ENCODE results near the gene FCHSD2. TPM values are rescaled to one million over a fixed set of nuclear protein-coding genes. Genes with fewer than 3 reads are reported as not detected.
A peak's percentile ranks its signal among the peaks of the same experiment; 100 is the strongest.

The FCHSD2 gene
- polyA plus RNA-seq, 3 donors = 14.5 to 43.5 (median 16.6) TPM

GRCh38 chr11:73156114-73156513 is 14.0 kb upstream of the FCHSD2 start:
- Mint-ChIP-seq H3K27ac (peak overlapping the region in 1 of 7 donors; percentile 33), H3K4me3 (no peak overlapping the region), H3K27me3 (ENCODE audit: low read depth in 3 of 3) (no peaks in the 10 kb centered on the region), H3K4me1 (peaks cover 63% of the 10 kb centered on the region), H3K36me3 (no peaks in the 10 kb centered on the region), H3K9me3 (no peaks in the 10 kb centered on the region)
- H3K9me3 ChIP-seq (replicated peaks in 1 of 2; ENCODE audit: control insufficient read depth in 1 of 2, insufficient read depth in 1 of 2, low read length in 2 of 2) = no peaks in the 10 kb centered on the region
- H3K4me2 ChIP-seq (replicated peaks; ENCODE audit: extremely low read depth, low read length, poor library complexity, severe bottlenecking) = no peak overlapping the region
- no peaks in the 10 kb centered on the region for H3K36me3 ChIP-seq (replicated peaks in 1 of 2; ENCODE audit: control insufficient read depth in 1 of 2, insufficient read depth in 2 of 2, low read length in 2 of 2)
- no peak overlapping the region for H3K4me3 ChIP-seq (replicated peaks in 1 of 3; ENCODE audit: low read depth in 2 of 3, low read length in 3 of 3)
- H2AFZ ChIP-seq (ENCODE audit: insufficient read depth, low read depth, low read length, poor library complexity, severe bottlenecking) = no peak overlapping the region
- H3K4me1 ChIP-seq (ENCODE audit: control insufficient read depth in 1 of 2, insufficient read depth in 2 of 2, low read length in 2 of 2) = peaks cover 57 to 66% of the 10 kb centered on the region in 2 donors
- no peak overlapping the region for H3K9ac ChIP-seq (ENCODE audit: insufficient read depth, low read length, poor library complexity, severe bottlenecking)
- H3K27me3 ChIP-seq (ENCODE audit: control insufficient read depth in 2 of 2, insufficient read depth in 2 of 2, low read length in 2 of 2) = no peaks in the 10 kb centered on the region
- no peaks in the 10 kb centered on the region for H3K79me2 ChIP-seq (ENCODE audit: insufficient read depth, low read length)
- no CpG with 5 or more reads among the region's 1 CpG for WGBS (ENCODE audit: insufficient coverage)
- H4K20me1 ChIP-seq (ENCODE audit: insufficient read depth, low read length) = no peaks in the 10 kb centered on the region
- DNase-seq = no peak
- no peak overlapping the region for H3K27ac ChIP-seq (ENCODE audit: low read depth in 1 of 2, low read length in 2 of 2)
- TF ChIP-seq, protein P1, sequence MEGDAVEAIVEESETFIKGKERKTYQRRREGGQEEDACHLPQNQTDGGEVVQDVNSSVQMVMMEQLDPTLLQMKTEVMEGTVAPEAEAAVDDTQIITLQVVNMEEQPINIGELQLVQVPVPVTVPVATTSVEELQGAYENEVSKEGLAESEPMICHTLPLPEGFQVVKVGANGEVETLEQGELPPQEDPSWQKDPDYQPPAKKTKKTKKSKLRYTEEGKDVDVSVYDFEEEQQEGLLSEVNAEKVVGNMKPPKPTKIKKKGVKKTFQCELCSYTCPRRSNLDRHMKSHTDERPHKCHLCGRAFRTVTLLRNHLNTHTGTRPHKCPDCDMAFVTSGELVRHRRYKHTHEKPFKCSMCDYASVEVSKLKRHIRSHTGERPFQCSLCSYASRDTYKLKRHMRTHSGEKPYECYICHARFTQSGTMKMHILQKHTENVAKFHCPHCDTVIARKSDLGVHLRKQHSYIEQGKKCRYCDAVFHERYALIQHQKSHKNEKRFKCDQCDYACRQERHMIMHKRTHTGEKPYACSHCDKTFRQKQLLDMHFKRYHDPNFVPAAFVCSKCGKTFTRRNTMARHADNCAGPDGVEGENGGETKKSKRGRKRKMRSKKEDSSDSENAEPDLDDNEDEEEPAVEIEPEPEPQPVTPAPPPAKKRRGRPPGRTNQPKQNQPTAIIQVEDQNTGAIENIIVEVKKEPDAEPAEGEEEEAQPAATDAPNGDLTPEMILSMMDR (IDR thresholded peaks at IDR 0.05) = no peak
- intact Hi-C loops (cut with micrococcal nuclease) = no loop called here

DNA sequence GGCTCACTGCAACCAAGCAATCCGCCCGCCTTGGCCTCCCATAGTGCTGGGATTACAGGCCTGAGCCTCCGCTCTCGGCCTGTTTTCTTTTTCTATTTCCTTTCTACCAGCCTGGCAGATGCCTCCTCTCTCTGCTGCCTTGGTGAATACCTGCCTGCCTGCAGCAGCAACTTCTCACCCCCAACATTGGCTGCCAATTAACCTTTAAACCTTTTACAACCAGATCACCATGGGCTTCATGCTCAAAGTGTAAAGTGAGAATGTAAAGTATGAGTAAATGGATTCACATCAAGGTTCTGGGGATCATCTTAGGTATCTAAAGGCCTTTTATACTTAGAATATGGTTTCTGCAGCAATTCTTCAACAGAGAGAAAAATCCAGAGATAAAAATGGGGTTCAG is 13.0 kb upstream of the FCHSD2 start:
- Histone ChIP-seq H3K79me2 (ENCODE audit: insufficient read depth, low read length) (no peaks in the 10 kb centered on the region), H3K4me1 (ENCODE audit: control insufficient read depth in 1 of 2, insufficient read depth in 2 of 2, low read length in 2 of 2) (peaks cover 57 to 66% of the 10 kb centered on the region in 2 donors), H3K9ac (ENCODE audit: insufficient read depth, low read length, poor library complexity, severe bottlenecking) (no peak overlapping the region), H4K20me1 (ENCODE audit: insufficient read depth, low read length) (no peaks in the 10 kb centered on the region), H3K9me3 (replicated peaks in 1 of 2; ENCODE audit: control insufficient read depth in 1 of 2, insufficient read depth in 1 of 2, low read length in 2 of 2) (no peaks in the 10 kb centered on the region), H3K27me3 (ENCODE audit: control insufficient read depth in 2 of 2, insufficient read depth in 2 of 2, low read length in 2 of 2) (no peaks in the 10 kb centered on the region), H3K27ac (ENCODE audit: low read depth in 1 of 2, low read length in 2 of 2) (peak overlapping the region in 1 of 2 donors; percentile 44), H2AFZ (ENCODE audit: insufficient read depth, low read depth, low read length, poor library complexity, severe bottlenecking) (no peak overlapping the region), H3K4me2 (replicated peaks; ENCODE audit: extremely low read depth, low read length, poor library complexity, severe bottlenecking) (no peak overlapping the region), H3K36me3 (replicated peaks in 1 of 2; ENCODE audit: control insufficient read depth in 1 of 2, insufficient read depth in 2 of 2, low read length in 2 of 2) (no peaks in the 10 kb centered on the region), H3K4me3 (replicated peaks in 1 of 3; ENCODE audit: low read depth in 2 of 3, low read length in 3 of 3) (no peak overlapping the region)
- WGBS (ENCODE audit: insufficient coverage) = 80% methylated on average over 4 of the region's 4 CpGs
- Mint-ChIP-seq H3K27me3 (ENCODE audit: low read depth in 3 of 3) (no peaks in the 10 kb centered on the region), H3K27ac (peak overlapping the region in 2 of 7 donors; percentile 71 to 79), H3K9me3 (no peaks in the 10 kb centered on the region), H3K36me3 (no peaks in the 10 kb centered on the region), H3K4me1 (peaks cover 65% of the 10 kb centered on the region), H3K4me3 (no peak overlapping the region)
- no peak for DNase-seq
- TF ChIP-seq, protein P1 (IDR thresholded peaks at IDR 0.05) = no peak
- intact Hi-C loops (cut with micrococcal nuclease) = no loop called here

Measured in CD14-positive monocyte (primary cell).